HG03432 (cell line): ENCODE measurements around the gene HJURP.

Experiments
- ATAC-seq: cut with Tn5 transposase; IDR thresholded peaks from one replicate; pipeline ENCODE4 v1.9.1; 2021; ENCODE audit warnings: mild to moderate bottlenecking, moderate library complexity; ENCODE audit not compliant: unreplicated experiment

Gene HJURP

DNA sequence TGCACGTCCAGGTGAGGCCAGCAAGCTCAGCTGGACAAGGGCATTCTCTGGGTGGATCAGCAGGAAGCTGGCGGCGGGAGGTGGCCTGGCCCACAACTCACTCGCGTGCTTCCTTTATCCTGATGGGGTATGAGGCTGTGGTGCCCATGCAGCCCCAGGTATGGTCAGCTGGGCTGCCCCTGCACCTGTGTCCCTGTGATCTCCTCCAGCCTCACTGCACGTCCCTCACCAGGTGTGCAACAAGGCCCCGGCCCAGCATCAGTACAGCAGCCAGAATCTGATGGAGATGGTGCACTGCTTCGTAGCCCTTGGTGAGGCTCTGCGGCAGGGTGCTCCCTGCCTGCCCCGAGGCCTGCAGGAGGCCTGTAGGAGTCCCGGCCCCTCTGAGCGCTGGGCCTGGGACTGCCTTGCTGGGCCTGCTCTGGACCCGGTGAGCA lies 58.6 kb downstream of the HJURP start:
- no peak for ATAC-seq

DNA sequence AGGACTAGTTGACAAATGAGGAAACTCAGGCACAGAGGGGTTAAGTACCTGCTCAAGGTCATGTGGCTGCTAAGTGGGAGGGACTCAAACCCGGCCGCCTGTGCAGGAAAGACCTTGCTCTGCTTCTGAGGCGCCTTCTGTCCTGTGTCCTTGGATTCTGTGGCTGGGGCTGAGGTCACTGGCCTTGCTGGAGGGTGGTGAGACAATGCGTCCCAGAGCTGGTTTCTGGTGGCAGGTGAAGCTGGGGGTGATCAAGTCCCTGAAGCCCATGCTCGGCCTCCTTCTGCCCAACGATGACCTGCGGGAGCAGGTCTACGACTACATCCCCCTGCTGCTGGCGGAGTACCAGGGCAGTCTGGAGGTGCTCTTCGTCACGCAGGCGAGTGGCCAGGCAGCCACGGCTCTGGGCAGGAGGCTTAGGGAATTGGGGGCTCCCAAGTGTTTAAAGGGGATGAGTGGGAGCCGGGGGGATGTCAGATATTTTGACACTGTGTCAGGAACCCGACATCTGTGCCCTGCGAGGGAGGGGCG lies 60.1 kb downstream of the HJURP start:
- ATAC-seq, result no peak

DNA sequence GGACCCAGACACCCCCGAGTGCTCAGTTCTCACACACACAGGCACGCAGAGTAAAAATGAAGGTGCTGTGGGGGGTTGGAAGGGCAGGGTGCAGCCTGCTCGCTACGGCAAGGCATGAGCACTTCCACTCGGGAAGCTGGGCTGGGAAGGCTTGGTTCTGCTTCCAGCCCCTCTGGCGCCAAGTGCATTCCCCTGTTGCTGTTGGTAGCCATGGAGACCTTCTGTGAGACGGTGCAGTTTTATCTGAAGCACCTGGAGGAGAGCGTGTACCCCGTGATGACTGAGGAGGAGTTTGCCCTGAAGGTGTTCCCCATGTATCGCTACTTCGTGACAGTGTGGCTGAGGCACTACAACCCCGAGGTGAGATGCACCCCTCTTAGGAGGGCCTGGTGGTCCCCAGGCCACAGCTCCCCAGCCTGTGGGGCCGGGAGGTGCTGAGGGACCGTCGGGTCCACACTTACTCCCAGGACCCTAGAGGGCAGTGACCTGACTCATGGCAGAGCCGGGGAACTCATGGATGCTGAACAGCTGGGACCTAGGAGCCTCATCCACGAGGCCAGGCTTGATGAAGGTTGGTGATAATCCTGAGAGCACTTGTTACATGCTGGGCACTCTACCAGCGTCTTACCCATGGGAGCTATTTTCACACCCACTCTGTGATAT lies 60.7 kb downstream of the HJURP start:
- no peak for ATAC-seq

DNA sequence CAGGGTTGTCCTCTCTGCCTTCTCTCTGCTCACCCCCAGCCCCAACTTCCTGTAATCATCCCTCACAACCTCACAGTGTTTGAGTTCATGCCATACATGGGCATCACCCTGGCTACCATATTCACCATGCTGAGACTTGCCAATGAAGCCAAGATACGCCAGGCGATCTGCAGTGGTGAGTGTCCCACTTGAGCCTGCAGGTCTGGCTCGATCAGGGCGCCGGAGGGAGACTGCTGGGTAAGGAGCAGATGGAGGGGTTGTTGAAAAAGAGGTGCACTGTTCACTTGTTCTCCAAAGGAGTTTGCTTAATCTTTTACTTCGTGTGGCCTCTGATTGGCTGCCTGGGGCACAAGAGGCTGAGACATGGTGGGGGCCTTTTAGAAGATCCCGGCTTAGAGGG lies 61.6 kb downstream of the HJURP start:
- no peak for ATAC-seq

DNA sequence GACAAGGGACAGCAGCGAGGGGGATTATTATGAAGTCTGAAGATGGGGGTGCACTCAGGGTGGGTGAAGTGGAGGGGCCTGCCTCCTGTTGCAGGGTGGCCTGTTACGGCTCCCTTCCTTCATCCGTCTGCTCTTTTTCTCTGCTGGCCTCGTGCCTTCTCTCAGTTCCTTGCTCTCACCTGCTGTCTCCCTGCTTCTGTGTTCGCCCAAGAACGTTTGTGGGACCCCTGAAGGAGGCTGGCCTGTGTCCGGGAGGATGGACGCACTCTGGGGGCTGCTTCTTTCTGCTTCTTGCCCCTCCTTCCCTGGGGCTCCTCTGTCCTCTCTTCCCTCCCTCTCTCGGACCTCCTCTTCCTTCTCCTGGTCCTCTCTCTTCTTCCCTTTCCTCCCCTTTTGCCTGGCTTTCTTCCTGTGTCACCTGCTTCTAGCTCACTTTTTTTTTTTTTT lies 62.4 kb downstream of the HJURP start:
- ATAC-seq, result no peak

DNA sequence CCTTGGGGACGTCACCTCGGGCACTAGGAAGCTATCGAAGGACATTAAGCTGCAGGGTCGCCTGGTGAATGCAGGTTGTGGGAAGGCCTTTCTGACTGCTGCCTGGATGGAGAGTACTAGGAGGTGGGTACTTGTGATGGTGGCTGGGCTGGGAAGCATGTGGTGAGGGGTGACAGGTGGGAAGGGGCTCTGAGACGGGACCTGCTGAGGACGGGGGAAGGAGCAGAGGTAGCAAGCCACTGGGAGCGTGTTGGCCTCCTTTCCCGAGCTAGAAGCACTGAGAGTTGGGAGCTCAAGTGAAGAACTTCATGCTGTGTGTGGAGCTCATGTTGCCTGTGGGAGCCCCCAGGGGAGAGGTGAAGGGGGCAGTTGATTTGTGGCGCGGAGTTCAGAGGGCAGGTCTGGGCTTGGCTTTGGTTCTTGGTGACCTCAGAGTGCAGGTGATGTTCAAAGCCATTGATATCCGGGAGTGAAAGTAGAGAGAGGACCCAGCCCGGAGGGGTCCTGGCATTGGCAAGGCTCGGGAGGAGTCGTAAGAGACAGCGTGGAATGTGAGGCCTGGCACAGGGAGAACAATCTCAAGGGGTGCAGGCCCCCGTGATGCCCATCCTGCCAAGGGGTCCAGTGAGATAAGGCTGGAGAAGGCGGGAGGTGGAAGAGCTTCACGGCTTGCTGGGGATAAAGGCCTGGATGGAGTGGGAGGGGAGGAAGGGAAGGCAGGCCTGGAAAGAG lies 63.0 kb downstream of the HJURP start:
- ATAC-seq, result no peak

DNA sequence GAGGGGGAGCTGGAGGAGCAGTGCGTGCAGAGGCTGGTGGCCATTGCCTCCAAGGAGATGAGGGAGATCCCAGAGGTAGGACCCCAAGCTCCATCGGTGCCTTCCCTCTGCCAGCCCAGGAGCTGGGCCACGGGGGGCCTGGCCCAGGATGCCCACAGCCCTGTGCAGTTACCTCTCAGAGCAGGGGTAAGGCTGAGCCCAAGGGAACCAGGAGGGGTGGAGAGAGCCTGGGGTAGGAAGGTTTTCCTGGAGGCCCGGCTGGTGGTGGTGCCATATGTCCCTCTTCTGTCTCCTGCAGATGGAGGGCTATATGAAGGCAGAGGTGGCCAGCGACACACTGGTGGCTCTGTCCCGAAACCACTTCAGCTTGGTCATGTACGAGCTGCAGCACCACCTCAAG lies 64.8 kb downstream of the HJURP start:
- no peak for ATAC-seq
